Measurements from ENCODE around the gene GGPS1. TPM values are rescaled to one million over a fixed set of nuclear protein-coding genes. Genes with fewer than 3 reads are reported as not detected.

Gene GGPS1
- polyA plus RNA-seq = 28.4 to 40.8 TPM (median 33.1 TPM) in 3 replicates
- 25.4 TPM for polyA plus RNA-seq (2011; ENCODE audit: low read depth)
- polyA plus RNA-seq (2011; cell fraction: cytosol; rRNA removed) = 35.3 and 64.9 TPM in 2 replicates
- polyA plus RNA-seq (2011; cell fraction: nucleus; rRNA removed) = 20.9 and 22.3 TPM in 2 replicates
- polyA plus RNA-seq (2012; ENCODE audit: low replicate concordance) = 27.7 and 28.7 TPM in 2 replicates
- polyA minus RNA-seq = 7.4 to 23.9 TPM (median 20.2 TPM) in 3 replicates
- polyA minus RNA-seq (2011; cell fraction: cytosol; rRNA and poly(A)+ RNA removed) = 18.6 TPM
- polyA minus RNA-seq (2011; cell fraction: nucleus; rRNA and poly(A)+ RNA removed) = 4.2 and 9.5 TPM in 2 replicates

DNA sequence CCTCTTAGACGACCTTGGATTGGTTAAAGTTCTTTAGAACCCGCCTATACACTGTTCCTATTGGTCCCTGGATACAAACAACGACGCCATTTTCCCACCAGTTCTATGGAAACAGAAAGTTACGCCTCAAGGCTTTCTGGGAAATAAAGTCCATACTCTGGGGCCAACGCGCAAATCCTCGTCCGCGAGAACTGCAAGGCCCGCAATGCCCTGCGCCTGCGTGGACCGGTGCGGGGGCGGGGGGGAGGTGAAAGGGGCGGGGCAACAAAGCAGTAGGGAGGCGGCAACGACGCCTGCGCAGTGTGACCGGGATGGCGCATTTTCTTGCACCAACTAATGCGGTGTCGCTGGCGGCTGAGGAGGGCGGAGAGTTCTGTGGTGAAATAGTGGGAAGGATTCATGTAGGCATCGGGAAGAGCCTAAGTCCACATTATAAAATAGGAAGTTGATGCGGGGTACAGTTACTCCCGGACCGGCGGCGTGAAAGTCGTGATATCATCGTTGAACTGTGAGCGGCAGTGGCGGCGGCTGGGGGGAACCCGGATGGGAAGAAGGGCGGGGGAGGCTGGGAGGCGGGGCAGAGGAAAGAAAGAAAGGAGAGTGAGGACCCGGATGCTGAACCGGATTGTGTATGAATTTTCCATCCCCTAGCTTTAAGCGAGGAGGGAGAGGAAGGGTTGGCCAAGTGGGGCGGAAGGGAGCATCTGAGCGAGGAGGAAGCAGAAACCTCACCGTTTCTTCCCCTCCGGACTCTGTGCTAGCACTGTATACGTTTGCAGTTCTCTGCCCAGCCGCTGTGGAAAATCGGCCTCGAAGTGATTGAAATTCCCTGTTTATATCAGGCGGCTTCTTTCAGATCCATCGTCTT lies at the start of gene GGPS1:
Gene GGPS1 (plus strand): TSS at position 300 of the 868 bp plus-strand sequence. CDS start 6,695 bp downstream, outside the sequence.
- H3K9me3 ChIP-seq (ENCODE audit: control insufficient read depth, low read depth, low read length) = no peaks in the 10 kb centered on the region
- peak within 1 kb of the TSS; percentile 95 for H3K27ac ChIP-seq (ENCODE audit: control insufficient read depth, insufficient read depth, low read length)
- no peaks in the 10 kb centered on the region for H3K9me1 ChIP-seq (ENCODE audit: control insufficient read depth, extremely low read depth, insufficient read depth, low read length)
- no peaks in the 10 kb centered on the region for H3K27me3 ChIP-seq (ENCODE audit: control insufficient read depth, extremely low read depth, insufficient read depth, low read length)
- DNase-seq (ENCODE audit: low read depth, low spot score) (peak; percentile 99), FAIRE-seq (peak; percentile 84)
- peaks cover 30% of the 10 kb centered on the region for H3K4me1 ChIP-seq (ENCODE audit: control insufficient read depth, extremely low read depth, insufficient read depth, low read length)
- peak within 1 kb of the TSS; percentile 91 for H3K9ac ChIP-seq (ENCODE audit: control insufficient read depth, extremely low read depth, insufficient read depth, low read length)
- TF ChIP-seq, protein P1, sequence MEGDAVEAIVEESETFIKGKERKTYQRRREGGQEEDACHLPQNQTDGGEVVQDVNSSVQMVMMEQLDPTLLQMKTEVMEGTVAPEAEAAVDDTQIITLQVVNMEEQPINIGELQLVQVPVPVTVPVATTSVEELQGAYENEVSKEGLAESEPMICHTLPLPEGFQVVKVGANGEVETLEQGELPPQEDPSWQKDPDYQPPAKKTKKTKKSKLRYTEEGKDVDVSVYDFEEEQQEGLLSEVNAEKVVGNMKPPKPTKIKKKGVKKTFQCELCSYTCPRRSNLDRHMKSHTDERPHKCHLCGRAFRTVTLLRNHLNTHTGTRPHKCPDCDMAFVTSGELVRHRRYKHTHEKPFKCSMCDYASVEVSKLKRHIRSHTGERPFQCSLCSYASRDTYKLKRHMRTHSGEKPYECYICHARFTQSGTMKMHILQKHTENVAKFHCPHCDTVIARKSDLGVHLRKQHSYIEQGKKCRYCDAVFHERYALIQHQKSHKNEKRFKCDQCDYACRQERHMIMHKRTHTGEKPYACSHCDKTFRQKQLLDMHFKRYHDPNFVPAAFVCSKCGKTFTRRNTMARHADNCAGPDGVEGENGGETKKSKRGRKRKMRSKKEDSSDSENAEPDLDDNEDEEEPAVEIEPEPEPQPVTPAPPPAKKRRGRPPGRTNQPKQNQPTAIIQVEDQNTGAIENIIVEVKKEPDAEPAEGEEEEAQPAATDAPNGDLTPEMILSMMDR (optimal IDR thresholded peaks at IDR 0.05 in 1 of 3, IDR thresholded peaks at IDR 0.05 in 1 of 3, conservative IDR thresholded peaks at IDR 0.05 in 1 of 3; ENCODE audit: extremely low read depth in 1 of 3, insufficient read depth in 2 of 3, low read length in 3 of 3) = no peak
- no peak for TF ChIP-seq EZH2 (IDR thresholded peaks at IDR 0.05; ENCODE audit: low read length)
- peak within 1 kb of the TSS; percentile 100 for H2AFZ ChIP-seq (ENCODE audit: control insufficient read depth, low read length)
- H4K20me1 ChIP-seq (ENCODE audit: control insufficient read depth, extremely low read depth, insufficient read depth, low read length) = no peaks in the 10 kb centered on the region
- dilution Hi-C loops (cut with MboI; ENCODE audit: extremely low pct_ligation_motif_present, low sequenced_read_pairs) = no loop called here
- peaks cover 87% of the 10 kb centered on the region for H3K79me2 ChIP-seq (ENCODE audit: control insufficient read depth, insufficient read depth, low read length)
- H3K4me2 ChIP-seq (ENCODE audit: control insufficient read depth, extremely low read depth, insufficient read depth, low read depth, low read length) = peak within 1 kb of the TSS; percentile 80
- peaks cover 0 to 4% of the 10 kb centered on the region in 2 experiments for H3K36me3 ChIP-seq (ENCODE audit: control insufficient read depth in 2 of 2, extremely low read depth in 1 of 2, insufficient read depth in 2 of 2, low read length in 2 of 2)
- H3K4me3 ChIP-seq (ENCODE audit: control insufficient read depth in 2 of 3, extremely low read depth in 1 of 3, insufficient read depth in 2 of 3, low read depth in 1 of 3, low read length in 3 of 3) = peak within 1 kb of the TSS; percentile 95 to 97 (median 96)

DNA sequence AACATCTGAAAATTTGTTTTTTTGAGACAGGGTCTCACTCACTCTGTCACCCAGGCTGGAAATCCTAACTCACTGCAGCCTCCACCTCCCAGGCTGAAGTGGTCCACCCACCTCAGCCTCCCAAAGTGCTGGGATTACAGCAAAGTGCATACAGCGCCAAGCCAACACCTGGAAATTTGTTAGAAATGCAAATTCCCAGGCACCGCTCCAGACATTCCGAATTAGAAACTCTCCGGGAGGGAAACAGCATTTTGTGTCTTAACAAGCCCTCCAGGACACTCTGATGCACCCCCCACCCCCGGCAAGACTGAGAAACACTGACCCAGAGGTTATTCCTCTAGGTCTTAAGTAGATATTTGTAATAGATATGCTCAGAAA lies 49.5 kb upstream of the GGPS1 start:
- H3K4me2 ChIP-seq (ENCODE audit: control insufficient read depth, extremely low read depth, insufficient read depth, low read depth, low read length) = no peak overlapping the region
- no peaks in the 10 kb centered on the region for H3K36me3 ChIP-seq (ENCODE audit: control insufficient read depth in 2 of 2, extremely low read depth in 1 of 2, insufficient read depth in 2 of 2, low read length in 2 of 2)
- peaks cover 3% of the 10 kb centered on the region for H4K20me1 ChIP-seq (ENCODE audit: control insufficient read depth, extremely low read depth, insufficient read depth, low read length)
- no peak overlapping the region for H3K4me3 ChIP-seq (ENCODE audit: control insufficient read depth in 2 of 3, extremely low read depth in 1 of 3, insufficient read depth in 2 of 3, low read depth in 1 of 3, low read length in 3 of 3)
- H3K27me3 ChIP-seq (ENCODE audit: control insufficient read depth, extremely low read depth, insufficient read depth, low read length) = no peaks in the 10 kb centered on the region
- H3K79me2 ChIP-seq (ENCODE audit: control insufficient read depth, insufficient read depth, low read length) = peaks cover 87% of the 10 kb centered on the region
- no peak overlapping the region for H2AFZ ChIP-seq (ENCODE audit: control insufficient read depth, low read length)
- FAIRE-seq = no peak
- H3K9me3 ChIP-seq (ENCODE audit: control insufficient read depth, low read depth, low read length) = no peaks in the 10 kb centered on the region
- H3K9ac ChIP-seq (ENCODE audit: control insufficient read depth, extremely low read depth, insufficient read depth, low read length) = no peak overlapping the region
- H3K9me1 ChIP-seq (ENCODE audit: control insufficient read depth, extremely low read depth, insufficient read depth, low read length) = no peaks in the 10 kb centered on the region
- H3K4me1 ChIP-seq (ENCODE audit: control insufficient read depth, extremely low read depth, insufficient read depth, low read length) = no peaks in the 10 kb centered on the region
- H3K27ac ChIP-seq (ENCODE audit: control insufficient read depth, insufficient read depth, low read length) = no peak overlapping the region
- TF ChIP-seq EZH2 (IDR thresholded peaks at IDR 0.05; ENCODE audit: low read length) = no peak
- TF ChIP-seq, protein P1 (optimal IDR thresholded peaks at IDR 0.05 in 1 of 3, IDR thresholded peaks at IDR 0.05 in 1 of 3, conservative IDR thresholded peaks at IDR 0.05 in 1 of 3; ENCODE audit: extremely low read depth in 1 of 3, insufficient read depth in 2 of 3, low read length in 3 of 3) = no peak
- DNase-seq (ENCODE audit: low read depth, low spot score) = no peak
- dilution Hi-C loops (cut with MboI; ENCODE audit: extremely low pct_ligation_motif_present, low sequenced_read_pairs) = no loop called here
